ENCODE measurements around the gene FKBP1A.
"Not testable (repeated sequence)": the region's sequence is repeated elsewhere in the genome, so short reads cannot be mapped to it uniquely, and the experiment has no call there.

Gene FKBP1A

GRCh38 chr20:1360094-1360846 lies 32.6 kb downstream of the FKBP1A start:
- DNase-seq: no peak

- DNase-seq: no peak
Observed at GRCh38 chr20:1357921-1358671, 34.8 kb downstream of the FKBP1A start.

GRCh38 chr20:1353956-1354355 lies 38.9 kb downstream of the FKBP1A start:
- no peak for DNase-seq

- no peak for DNase-seq
Observed at GRCh38 chr20:1346315-1346969, 46.4 kb downstream of the FKBP1A start.

GRCh38 chr20:1345756-1346093 lies 47.1 kb downstream of the FKBP1A start:
- no peak for DNase-seq

- DNase-seq: no peak
Observed at GRCh38 chr20:1345030-1345755, 47.7 kb downstream of the FKBP1A start.

- DNase-seq: not testable (repeated sequence)
Observed at GRCh38 chr20:1343446-1344124, 49.3 kb downstream of the FKBP1A start.

GRCh38 chr20:1341561-1342265 lies 51.1 kb downstream of the FKBP1A start:
- DNase-seq: no peak

DNA sequence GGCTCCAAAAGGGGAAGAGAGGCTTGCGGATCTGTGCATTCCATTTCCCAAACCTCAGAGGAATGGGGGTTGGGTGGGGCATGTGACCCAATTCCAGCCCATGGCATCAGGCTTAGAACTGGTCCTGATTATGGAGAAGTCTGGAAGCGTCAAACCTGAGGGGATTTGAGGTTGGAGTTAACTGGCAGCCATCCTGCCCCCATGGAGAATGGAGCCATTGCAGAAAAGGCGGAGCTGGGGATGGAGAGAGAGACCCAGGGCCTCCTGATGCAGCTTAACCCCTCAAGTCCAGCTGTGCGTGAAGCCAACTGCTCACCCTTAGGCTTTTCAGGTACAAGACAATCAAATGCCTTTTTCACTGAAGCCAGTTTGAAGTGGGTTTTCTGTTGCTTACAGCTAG lies 54.1 kb downstream of the FKBP1A start:
- no peak for DNase-seq

DNA sequence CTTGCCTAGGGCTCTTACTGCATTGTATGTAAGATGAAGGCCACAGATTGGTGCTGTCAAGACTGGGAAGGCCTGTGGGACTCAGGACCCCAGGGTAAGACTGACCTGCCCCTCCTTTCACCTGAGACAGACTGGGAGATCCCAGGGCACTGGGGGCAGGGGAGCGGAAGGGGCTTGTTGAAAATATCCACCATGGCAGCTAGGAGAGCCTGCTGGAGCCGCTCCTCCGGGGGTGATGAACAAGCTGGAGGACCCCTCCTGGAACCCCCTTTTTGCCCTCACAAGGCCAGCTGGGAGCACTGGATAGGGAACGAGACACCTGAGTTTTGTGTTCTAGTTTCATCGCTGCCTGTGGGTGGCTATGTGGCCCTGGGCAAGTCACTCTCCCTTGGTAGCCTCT lies 54.8 kb downstream of the FKBP1A start:
- DNase-seq: no peak

GRCh38 chr20:1337441-1337840 lies 55.4 kb downstream of the FKBP1A start:
- DNase-seq: no peak

- DNase-seq: no peak
Observed at GRCh38 chr20:1336699-1337367, 56.0 kb downstream of the FKBP1A start.

GRCh38 chr20:1335961-1336698 lies 56.7 kb downstream of the FKBP1A start:
- DNase-seq: no peak

DNA sequence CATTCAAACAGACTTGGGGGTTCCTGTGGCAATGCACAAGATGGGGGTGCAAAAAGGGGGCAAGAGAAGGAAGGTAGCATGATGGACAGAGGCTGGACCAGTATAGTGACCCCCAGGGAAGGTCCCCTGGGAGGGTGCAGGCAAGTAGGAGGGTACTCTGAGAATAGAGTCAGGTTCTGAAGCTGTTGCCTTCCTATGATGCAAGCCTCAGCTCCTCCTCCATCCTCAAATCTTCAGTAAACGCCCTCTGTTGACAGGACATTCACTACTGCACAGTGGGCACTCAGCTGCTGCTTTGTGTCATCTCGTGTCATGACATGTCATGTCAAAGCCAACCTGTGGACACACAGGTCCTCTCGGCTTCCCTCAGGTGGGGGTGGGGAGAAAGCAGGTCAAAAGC lies 58.1 kb downstream of the FKBP1A start:
- no peak for DNase-seq

GRCh38 chr20:1334370-1334731 lies 58.5 kb downstream of the FKBP1A start:
- DNase-seq: no peak

- DNase-seq: no peak
Observed at GRCh38 chr20:1333462-1334369, 59.1 kb downstream of the FKBP1A start.

DNA sequence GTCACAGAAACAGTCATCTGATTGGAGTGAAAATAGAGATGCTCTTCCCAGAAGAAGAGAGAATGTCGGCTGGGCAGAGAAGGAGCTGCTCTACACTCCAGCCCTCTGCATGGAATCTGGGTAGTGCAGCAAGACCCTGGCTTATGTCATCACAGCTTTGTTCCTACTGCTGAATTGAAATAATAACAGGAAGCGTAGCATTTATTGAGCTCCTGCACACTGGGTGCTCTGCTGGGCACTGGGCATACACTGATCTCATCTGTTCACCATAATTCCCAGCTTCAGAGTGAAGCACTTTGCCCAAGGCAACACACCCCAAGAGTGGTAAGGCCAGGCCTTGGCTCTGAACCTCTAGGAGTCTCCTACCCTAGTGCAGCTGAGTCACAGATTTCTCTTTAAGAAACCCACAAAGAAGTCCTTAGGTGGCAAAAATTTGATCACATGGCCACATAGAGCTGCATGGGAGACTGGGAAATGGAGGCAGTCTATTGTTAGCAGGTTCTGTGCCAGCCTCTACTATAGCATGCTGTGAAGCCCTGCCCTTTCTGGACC lies 60.0 kb downstream of the FKBP1A start:
- no peak for DNase-seq

DNA sequence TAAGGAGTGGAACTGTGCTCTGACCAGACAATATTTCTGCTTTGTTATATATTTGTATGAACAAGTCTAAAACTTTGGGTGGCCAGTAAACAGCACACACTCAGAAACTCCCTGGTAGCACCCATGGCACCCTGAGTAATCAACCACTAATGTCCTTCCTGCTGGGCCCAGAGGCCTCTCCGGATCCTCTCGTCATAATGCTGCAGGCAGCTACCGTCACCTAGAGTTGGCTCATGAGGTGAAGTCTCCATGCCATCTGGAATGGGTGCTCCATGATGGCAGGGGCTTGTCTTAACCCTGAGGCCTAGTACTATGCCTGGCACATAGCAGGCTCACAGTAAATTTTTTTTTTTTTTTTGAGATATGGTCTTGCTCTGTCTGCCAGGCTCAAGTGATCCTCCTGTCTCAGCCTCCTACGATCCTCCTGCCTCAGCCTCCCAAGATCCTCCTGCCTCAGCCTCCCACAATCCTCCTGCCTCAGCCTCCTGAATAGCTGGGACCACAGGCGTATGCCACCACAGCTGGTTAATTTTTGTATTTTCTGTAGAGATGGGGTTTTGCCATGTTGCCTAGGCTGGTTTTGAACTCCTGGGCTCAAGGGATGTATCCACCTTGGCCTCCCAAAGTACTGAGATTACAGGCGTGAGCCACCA lies 60.9 kb downstream of the FKBP1A start:
- no peak for DNase-seq

DNA sequence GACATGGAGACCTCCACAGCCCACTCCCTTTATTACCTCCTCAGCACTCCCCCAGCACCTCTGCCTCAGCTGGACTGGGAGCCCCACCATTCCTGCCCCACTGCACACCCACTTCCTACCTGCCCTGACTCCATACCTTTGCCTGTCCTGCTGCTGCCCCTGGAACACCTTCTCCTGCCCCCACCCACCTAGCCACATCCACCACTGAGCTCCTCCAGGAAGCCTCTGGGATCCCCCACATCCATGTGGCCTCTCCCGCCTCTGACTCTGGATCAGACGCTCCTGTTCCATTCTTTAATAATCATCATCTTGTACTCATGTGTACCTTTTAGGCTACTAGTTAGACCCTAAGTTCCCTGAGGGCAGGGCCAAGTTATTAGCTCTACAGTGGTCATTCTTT lies 61.8 kb downstream of the FKBP1A start:
- no peak for DNase-seq

Data from bone marrow (tissue), 2 donors.